Measurements from ENCODE around the gene ATP12A.

ATP12A gene

GRCh38 chr13:24670174-24670573 lies 10.0 kb upstream of the ATP12A start:
- TF ChIP-seq, protein P1, sequence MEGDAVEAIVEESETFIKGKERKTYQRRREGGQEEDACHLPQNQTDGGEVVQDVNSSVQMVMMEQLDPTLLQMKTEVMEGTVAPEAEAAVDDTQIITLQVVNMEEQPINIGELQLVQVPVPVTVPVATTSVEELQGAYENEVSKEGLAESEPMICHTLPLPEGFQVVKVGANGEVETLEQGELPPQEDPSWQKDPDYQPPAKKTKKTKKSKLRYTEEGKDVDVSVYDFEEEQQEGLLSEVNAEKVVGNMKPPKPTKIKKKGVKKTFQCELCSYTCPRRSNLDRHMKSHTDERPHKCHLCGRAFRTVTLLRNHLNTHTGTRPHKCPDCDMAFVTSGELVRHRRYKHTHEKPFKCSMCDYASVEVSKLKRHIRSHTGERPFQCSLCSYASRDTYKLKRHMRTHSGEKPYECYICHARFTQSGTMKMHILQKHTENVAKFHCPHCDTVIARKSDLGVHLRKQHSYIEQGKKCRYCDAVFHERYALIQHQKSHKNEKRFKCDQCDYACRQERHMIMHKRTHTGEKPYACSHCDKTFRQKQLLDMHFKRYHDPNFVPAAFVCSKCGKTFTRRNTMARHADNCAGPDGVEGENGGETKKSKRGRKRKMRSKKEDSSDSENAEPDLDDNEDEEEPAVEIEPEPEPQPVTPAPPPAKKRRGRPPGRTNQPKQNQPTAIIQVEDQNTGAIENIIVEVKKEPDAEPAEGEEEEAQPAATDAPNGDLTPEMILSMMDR (conservative IDR thresholded peaks at IDR 0.05; ENCODE audit: low read depth, low read length), result no peak
- no peak overlapping the region for H3K4me3 ChIP-seq (ENCODE audit: low read length)
- DNase-seq (ENCODE audit: low read depth), result no peak

- TF ChIP-seq, protein P1 (conservative IDR thresholded peaks at IDR 0.05; ENCODE audit: low read depth, low read length), result peak; percentile 34
- no peak for DNase-seq (ENCODE audit: low read depth)
- H3K4me3 ChIP-seq (ENCODE audit: low read length), result no peak overlapping the region
Observed at GRCh38 chr13:24670961-24671381, 9.2 kb upstream of the ATP12A start.

- TF ChIP-seq, protein P1 (conservative IDR thresholded peaks at IDR 0.05; ENCODE audit: low read depth, low read length), result peak; percentile 79
- DNase-seq (ENCODE audit: low read depth), result no peak
- H3K4me3 ChIP-seq (ENCODE audit: low read length), result no peak overlapping the region
Observed at GRCh38 chr13:24671386-24672113, 8.7 kb upstream of the ATP12A start.

DNA sequence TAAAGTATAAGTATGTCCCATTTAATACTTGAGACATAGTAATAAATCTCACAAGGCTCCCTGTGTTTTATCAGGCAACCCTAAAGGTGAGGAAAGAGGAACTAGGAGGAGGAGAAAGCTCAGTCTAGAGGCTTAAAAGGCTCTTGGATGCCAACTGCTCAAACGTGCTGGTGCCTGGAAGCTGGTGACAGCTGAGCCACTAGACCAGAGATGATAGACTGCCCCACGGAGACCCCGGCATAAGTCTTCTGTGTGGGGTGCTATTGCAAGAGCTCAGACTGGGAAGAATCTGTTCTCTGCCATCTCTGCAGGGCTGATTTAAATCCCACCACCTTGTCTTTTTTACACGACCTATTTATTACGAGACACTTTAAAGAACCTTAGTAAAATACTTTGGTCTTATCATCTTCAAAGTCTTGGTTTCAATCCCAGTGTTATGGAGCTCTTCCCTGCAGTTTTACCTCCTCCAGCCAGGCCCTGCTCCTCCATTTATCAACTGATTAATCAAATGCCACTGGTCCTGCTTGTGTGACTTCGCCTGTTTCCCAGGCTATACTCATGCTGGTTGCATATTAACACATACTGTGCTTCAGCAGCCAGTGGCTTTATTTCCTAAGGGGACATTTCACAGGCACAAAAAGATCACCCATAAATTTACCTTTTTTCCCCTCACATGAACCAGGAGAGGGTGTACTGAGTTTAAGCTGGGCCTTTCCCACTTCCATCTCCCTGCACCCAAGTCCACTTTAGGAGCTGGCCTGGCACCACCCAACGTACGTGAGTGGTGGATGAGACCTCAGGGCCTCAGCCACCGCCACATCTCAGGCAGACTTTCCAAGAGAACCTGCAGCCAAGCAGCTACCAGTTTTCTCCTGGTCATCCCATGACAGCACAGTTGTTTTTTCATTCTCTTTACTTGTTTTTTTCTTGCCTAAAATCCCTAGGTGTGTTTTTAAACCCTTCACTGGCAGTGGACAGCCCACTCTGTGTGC lies 7.8 kb upstream of the ATP12A start:
- TF ChIP-seq, protein P1 (conservative IDR thresholded peaks at IDR 0.05; ENCODE audit: low read depth, low read length), result no peak
- no peak for DNase-seq (ENCODE audit: low read depth)
- H3K4me3 ChIP-seq (ENCODE audit: low read length), result no peak overlapping the region

- TF ChIP-seq, protein P1 (conservative IDR thresholded peaks at IDR 0.05; ENCODE audit: low read depth, low read length), result no peak
- no peak for DNase-seq (ENCODE audit: low read depth)
- no peak overlapping the region for H3K4me3 ChIP-seq (ENCODE audit: low read length)
Observed at GRCh38 chr13:24675806-24676570, 4.2 kb upstream of the ATP12A start.

GRCh38 chr13:24678151-24678550 lies 2.1 kb upstream of the ATP12A start:
- DNase-seq (ENCODE audit: low read depth), result no peak
- no peak overlapping the region for H3K4me3 ChIP-seq (ENCODE audit: low read length)
- TF ChIP-seq, protein P1 (conservative IDR thresholded peaks at IDR 0.05; ENCODE audit: low read depth, low read length), result no peak

All from retinal pigment epithelial cell (primary cell).